ENCODE data around the gene BEGAIN.

DNA sequence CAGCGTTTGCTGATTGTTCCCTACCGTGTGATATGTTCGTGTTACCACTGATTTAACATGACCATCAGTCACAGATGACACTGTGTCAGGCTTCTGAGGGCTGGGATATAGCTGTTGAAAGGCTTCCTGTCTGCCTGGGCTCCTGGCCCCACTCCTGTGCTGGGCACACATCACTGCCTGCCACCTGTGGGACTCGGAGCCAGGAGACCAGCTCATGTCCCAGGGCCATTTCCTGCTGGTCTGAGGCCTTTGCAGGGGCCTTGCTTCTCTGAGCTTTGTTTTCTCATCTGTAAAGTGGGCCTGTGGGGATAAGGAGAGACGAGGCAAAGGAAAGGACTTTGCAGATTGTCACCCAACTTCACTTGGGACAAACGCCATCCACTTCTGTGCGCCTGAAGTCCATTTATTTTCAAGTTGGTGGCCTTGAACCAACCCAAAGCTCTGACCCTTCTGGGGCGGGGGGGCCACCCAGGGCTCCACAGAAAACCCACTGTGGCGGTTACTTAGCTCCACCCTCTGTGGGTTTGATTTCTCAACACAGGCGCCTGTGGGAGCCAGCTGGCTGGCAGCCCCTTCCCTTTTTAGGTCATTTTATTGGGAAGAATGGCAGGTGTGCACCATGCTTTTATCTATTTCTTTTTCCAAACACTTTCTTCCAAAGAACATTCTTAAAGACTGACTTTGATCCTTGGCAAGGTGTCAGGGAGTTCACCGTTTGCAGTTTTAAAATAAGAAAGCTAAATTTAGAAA, 54.1 kb downstream of the BEGAIN start:
- TF ChIP-seq, protein P1, sequence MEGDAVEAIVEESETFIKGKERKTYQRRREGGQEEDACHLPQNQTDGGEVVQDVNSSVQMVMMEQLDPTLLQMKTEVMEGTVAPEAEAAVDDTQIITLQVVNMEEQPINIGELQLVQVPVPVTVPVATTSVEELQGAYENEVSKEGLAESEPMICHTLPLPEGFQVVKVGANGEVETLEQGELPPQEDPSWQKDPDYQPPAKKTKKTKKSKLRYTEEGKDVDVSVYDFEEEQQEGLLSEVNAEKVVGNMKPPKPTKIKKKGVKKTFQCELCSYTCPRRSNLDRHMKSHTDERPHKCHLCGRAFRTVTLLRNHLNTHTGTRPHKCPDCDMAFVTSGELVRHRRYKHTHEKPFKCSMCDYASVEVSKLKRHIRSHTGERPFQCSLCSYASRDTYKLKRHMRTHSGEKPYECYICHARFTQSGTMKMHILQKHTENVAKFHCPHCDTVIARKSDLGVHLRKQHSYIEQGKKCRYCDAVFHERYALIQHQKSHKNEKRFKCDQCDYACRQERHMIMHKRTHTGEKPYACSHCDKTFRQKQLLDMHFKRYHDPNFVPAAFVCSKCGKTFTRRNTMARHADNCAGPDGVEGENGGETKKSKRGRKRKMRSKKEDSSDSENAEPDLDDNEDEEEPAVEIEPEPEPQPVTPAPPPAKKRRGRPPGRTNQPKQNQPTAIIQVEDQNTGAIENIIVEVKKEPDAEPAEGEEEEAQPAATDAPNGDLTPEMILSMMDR (IDR thresholded peaks at IDR 0.05): no peak
- TF ChIP-seq POLR2A (IDR thresholded peaks at IDR 0.05): no peak

Measured in esophagus squamous epithelium (tissue), 4 donors.